HG02642 (cell line): ENCODE measurements around the gene CUL9.
A peak's percentile ranks its signal among the peaks of the same experiment; 100 is the strongest.
"Not testable (repeated sequence)": the region's sequence is repeated elsewhere in the genome, so short reads cannot be mapped to it uniquely, and the experiment has no call there.

Source experiments
- ATAC-seq: cut with Tn5 transposase; IDR thresholded peaks from one replicate; pipeline ENCODE4 v1.9.1; 2021; ENCODE audit warnings: mild to moderate bottlenecking; ENCODE audit not compliant: unreplicated experiment, poor library complexity

The CUL9 gene

GRCh38 chr6:43181942-43182860 is at the start of gene CUL9:
CUL9 (plus strand) TSS chr6:43182196; CDS start chr6:43184311, 2,115 bp downstream.
- ATAC-seq: peak; percentile 92

GRCh38 chr6:43138267-43138666 is 43.7 kb upstream of the CUL9 start:
- ATAC-seq: no peak

- not testable (repeated sequence) for ATAC-seq
These were observed 42.0 kb upstream of the CUL9 start for GRCh38 chr6:43139973-43140372.

DNA sequence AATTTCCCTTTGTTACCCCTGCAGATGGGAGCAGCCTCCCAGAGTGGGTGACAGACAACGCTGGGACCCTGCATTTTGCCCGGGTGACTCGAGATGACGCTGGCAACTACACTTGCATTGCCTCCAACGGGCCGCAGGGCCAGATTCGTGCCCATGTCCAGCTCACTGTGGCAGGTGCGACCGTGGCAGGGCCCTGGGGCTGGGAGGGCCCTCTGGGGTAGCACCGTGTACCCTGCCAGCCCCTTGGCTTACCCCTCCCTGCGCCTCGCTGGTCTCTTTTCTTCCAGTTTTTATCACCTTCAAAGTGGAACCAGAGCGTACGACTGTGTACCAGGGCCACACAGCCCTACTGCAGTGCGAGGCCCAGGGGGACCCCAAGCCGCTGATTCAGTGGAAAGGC is 40.4 kb upstream of the CUL9 start:
- no peak for ATAC-seq

DNA sequence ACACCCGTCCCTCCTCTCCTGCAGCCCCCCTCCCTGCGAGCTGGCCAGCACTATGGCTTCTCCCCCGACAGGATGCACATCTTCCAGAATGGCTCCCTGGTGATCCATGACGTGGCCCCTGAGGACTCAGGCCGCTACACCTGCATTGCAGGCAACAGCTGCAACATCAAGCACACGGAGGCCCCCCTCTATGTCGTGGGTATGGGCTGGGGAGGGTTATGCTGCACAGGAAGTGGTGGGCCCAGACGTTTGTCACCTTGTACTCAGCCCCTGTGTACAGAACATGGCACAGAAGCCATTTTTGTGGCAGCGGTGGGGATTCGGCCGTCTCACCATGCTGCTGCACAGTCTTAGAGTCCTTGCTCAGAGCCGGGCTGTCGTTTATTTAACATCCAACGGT is 39.9 kb upstream of the CUL9 start:
- no peak for ATAC-seq

DNA sequence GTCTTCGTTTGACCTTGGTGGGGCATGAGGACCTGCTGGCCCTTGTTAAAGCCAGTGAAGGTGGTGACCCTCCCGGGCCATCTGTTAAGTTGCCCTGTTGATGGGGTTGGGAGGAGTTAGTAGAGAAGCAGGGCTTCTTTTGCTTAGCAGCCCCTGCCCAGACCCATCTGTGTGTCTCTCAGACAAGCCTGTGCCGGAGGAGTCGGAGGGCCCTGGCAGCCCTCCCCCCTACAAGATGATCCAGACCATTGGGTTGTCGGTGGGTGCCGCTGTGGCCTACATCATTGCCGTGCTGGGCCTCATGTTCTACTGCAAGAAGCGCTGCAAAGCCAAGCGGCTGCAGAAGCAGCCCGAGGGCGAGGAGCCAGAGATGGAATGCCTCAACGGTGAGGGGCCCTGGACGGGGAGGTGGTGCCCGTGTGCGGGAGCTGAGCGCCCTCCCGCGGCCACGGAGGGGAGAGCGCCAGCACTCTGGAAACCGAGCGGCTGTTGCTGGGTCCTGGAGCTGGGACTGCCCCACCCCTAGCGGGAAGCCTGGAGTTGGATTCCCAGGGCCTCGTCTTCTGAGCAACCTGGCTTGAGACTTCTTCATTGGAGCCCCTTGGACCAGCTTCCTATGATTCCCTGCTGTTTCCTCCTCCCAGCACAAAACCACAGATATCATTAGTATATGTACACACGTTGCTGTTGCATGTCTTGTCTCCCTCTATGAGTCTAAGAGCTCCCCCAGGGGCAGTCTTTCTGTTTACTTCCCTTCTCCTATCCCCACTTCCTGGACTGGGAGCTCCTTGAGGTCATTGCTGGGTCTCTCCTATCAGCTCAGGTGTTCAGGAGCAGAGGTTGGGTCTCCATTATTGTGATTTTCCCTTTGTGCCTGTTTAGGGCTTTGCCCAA is 38.5 kb upstream of the CUL9 start:
- no peak for ATAC-seq

- no peak for ATAC-seq
These were observed 37.1 kb upstream of the CUL9 start for GRCh38 chr6:43144879-43145278.

GRCh38 chr6:43146261-43146660 is 35.7 kb upstream of the CUL9 start:
- no peak for ATAC-seq

DNA sequence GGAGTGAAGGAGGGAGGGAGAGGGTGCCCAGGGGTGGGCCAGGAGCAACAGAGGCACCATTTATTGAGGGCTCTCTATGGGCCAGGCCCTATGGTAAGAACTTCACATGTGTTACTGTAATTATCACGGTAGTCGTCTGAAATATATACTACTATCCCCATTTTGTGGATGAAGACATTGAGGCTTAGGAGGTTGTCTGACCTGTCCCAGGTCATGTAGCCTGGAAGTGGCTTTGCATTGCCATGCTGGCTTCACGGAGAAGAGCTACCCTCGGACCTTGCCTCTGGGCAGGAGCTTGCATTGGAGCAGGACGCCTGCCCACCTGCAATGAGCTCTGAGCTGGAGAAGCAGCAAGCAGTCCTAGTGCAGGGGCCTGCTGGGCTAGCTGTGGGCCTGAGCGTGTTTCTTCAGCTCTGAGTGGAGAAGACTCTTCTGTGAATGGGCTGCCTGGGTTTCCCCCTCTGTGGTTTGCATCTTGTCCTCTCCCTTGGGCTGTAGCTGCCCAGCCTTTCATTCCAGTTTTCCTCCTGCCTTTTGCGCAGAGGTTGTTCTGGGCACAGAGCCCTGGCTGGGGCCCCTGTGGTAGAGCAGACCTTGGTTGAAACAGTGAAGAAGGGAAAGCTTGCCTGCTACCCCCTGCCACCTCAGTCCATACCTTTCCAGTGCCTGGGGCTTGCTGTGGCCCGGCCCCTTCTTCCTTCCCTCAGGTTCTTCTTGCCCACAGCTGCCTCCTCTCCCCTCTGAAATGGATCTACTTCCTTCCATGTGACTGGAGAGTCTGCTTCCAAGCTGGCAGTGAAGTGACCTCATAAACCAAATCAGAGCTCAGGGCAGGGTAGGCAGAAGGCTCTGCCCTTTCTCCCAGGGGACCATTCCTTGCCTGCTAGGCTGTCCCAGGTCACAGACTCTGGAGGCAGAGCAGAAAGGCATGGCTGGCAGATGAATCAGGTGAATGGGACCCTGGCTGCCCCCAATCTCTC is 35.0 kb upstream of the CUL9 start:
- ATAC-seq: no peak

DNA sequence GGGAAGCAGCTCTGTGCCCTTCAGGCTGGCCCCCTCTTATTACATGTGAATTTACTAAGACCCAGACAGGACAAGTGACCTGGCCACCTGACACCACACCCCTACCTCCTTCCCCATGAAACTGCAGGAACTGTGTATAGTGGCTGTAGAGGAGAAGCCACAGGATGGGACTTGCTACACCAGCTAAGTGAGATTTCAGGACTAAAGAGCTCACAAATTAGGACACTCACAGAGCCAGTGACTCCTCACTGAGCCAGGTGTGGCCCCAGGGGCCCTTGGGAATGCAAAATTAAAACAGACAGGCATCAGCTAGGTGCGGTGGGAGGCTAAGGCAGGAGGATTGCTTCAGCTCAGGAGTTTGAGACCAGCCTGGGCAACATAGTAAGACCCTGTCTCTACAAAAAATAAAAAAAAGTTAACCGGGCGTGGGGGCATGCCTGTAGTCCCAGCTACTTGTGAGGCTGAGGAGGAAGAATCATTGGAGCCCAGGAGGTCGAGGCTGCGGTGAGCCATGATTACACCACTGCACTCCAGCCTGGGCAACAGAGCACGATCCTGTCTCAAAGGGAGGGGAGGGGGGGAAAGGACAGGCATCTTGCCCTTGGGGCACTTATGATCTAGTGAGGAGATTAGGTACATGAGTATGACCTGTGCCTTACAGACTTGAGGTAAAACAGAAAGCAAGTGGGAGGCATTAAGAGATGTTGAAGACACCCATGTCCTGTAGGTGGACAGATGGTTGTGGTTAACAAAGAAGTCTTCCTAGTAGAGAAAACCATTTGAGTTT is 34.1 kb upstream of the CUL9 start:
- ATAC-seq: no peak

DNA sequence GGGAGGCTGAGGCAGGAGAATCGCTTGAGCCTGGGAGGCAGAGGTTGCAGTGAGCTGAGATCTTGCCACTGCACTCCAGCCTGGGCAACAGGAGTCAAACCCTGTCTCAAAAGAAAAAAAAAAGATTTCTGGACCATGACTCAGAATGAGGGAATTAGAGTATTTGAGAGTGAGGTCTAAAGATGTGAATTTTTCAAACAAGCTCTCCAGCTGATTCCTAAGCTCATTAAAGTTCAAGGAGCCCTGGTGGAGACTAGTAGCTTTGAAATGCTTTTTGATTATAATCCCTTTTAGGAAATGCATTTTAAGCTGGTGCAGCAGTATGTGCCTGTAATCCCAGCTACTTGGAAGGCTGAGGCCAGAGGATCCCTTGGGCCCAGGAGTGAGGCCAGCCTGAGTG is 32.7 kb upstream of the CUL9 start:
- ATAC-seq: no peak

- ATAC-seq: no peak
These were observed 31.8 kb upstream of the CUL9 start for GRCh38 chr6:43150051-43150751.

DNA sequence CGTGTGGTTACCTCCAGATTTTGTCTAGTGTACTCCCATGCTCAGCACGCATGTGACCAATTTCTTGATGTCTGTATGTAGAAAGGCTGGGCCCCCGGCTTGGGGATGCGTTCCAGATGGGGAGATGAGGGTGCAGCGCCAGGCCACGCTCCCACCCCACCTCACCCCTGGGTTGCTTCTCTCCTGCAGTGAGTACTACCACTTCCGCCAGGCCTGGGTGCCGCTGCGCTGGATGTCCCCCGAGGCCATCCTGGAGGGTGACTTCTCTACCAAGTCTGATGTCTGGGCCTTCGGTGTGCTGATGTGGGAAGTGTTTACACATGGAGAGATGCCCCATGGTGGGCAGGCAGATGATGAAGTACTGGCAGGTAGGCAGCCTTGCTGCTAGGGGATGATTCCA is 22.4 kb upstream of the CUL9 start:
- no peak for ATAC-seq

- no peak for ATAC-seq
These were observed 18.1 kb upstream of the CUL9 start for GRCh38 chr6:43163899-43164298.

DNA sequence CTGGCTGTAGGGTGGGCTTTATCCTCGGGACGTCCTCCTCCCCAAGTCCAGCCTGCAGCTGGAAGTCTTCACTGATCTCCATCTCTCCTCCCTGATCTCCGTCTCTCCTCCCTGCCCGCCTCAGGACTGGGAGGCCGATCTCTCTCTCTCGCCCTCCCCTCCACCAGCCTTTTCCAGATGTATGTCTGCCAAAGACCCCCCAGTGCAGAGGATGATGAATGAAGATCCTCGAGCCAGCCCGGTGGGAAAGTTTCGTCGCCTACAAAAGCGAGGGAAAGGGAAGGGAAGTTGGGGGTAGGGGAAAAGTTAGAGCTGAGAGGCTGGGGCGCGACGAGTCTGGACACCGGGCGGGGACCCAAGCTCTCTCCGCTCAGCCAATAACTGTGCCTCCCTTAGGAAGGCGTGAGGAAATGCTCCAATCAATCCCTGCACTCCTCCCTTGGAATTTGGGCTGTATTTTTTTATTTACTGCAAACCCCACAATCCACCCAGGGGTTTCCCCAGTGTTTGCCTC is 11.5 kb upstream of the CUL9 start:
- ATAC-seq: no peak

- ATAC-seq: peak; percentile 66
These were observed 10.9 kb upstream of the CUL9 start, which contains the start of gene SRF for GRCh38 chr6:43170931-43171706. SRF (plus strand) TSS chr6:43171269; CDS start chr6:43171657, 388 bp downstream.

GRCh38 chr6:43171707-43172103 is 10.3 kb upstream of the CUL9 start:
- peak; percentile 0 for ATAC-seq
